ENCODE data around the gene PLXDC2. TPM values are rescaled to one million over a fixed set of nuclear protein-coding genes. Genes with fewer than 3 reads are reported as not detected.

The PLXDC2 gene
- total RNA-seq, 1 donor from 2014 or later = 79.2 TPM

- Mint-ChIP-seq H3K4me1 (ENCODE audit: unreplicated experiment) (peaks cover 34% of the 10 kb centered on the region), H3K9me3 (peaks cover 2% of the 10 kb centered on the region), H3K36me3 (peaks cover 15% of the 10 kb centered on the region), H3K4me3 (no peak overlapping the region), H3K27me3 (no peaks in the 10 kb centered on the region), H3K27ac (no peak overlapping the region)
- DNase-seq (ENCODE audit: extremely low spot score, unreplicated experiment) = no peak
- TF ChIP-seq CTCF (conservative IDR thresholded peaks at IDR 0.05) = no peak
Observed at GRCh38 chr10:20094226-20094976, 278.2 kb downstream of the PLXDC2 start.

DNA sequence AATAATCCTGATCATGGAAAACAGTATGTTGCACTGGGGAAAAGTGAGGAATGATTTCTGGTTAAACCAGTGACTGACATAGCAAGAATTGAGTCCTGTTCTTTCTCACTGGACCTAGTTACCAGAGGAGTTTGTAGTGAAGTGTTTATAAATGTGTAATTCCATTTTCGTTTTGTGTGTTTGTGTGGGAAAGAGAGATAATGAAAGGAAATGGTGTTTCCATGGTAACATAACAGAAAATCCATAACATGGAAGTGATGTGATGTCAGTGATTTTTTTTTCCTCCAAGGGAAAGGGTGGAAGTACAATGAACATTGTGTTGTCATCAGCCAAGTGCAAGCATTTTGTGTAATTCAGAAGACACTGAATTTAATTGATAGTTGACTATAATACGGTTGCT lies 283.9 kb downstream of the PLXDC2 start:
- Mint-ChIP-seq H3K27me3 (no peaks in the 10 kb centered on the region), H3K27ac (peak overlapping the region; percentile 56), H3K36me3 (no peaks in the 10 kb centered on the region), H3K4me1 (ENCODE audit: unreplicated experiment) (peaks cover 31% of the 10 kb centered on the region), H3K9me3 (no peaks in the 10 kb centered on the region), H3K4me3 (no peak overlapping the region)
- DNase-seq (ENCODE audit: extremely low spot score, unreplicated experiment) = no peak
- no peak for TF ChIP-seq CTCF (conservative IDR thresholded peaks at IDR 0.05)

- no peaks in the 10 kb centered on the region for H3K36me3 Mint-ChIP-seq
- no peak for DNase-seq (ENCODE audit: extremely low spot score, unreplicated experiment)
- H3K4me3 Mint-ChIP-seq = no peak overlapping the region
- H3K27ac Mint-ChIP-seq = peak overlapping the region; percentile 60
- TF ChIP-seq CTCF (conservative IDR thresholded peaks at IDR 0.05) = no peak
- H3K9me3 Mint-ChIP-seq = no peaks in the 10 kb centered on the region
- H3K27me3 Mint-ChIP-seq = no peaks in the 10 kb centered on the region
- H3K4me1 Mint-ChIP-seq (ENCODE audit: unreplicated experiment) = peaks cover 15% of the 10 kb centered on the region
Observed at GRCh38 chr10:20105236-20105635, 289.0 kb downstream of the PLXDC2 start.

- Mint-ChIP-seq H3K4me1 (ENCODE audit: unreplicated experiment) (peaks cover 10% of the 10 kb centered on the region), H3K27ac (no peak overlapping the region), H3K4me3 (no peak overlapping the region), H3K9me3 (no peaks in the 10 kb centered on the region), H3K36me3 (no peaks in the 10 kb centered on the region), H3K27me3 (no peaks in the 10 kb centered on the region)
- TF ChIP-seq CTCF (conservative IDR thresholded peaks at IDR 0.05) = no peak
- DNase-seq (ENCODE audit: extremely low spot score, unreplicated experiment) = no peak
Observed at GRCh38 chr10:20105931-20106330, 289.7 kb downstream of the PLXDC2 start.

GRCh38 chr10:20108021-20108420 lies 291.8 kb downstream of the PLXDC2 start:
- no peaks in the 10 kb centered on the region for H3K27me3 Mint-ChIP-seq
- peaks cover 7% of the 10 kb centered on the region for H3K36me3 Mint-ChIP-seq
- no peak for DNase-seq (ENCODE audit: extremely low spot score, unreplicated experiment)
- peaks cover 4% of the 10 kb centered on the region for H3K4me1 Mint-ChIP-seq (ENCODE audit: unreplicated experiment)
- no peak for TF ChIP-seq CTCF (conservative IDR thresholded peaks at IDR 0.05)
- H3K9me3 Mint-ChIP-seq = no peaks in the 10 kb centered on the region
- no peak overlapping the region for H3K4me3 Mint-ChIP-seq
- H3K27ac Mint-ChIP-seq = no peak overlapping the region
